HepG2 (cell line): ENCODE results near the gene NOP56. TPM values are rescaled to one million over a fixed set of nuclear protein-coding genes. Genes with fewer than 3 reads are reported as not detected.
A peak's percentile ranks its signal among the peaks of the same experiment; 100 is the strongest.

ENCODE experiments used
- CBFB ChIP-seq: sonication (generic); formaldehyde crosslinking; IDR thresholded peaks from 2 replicates; pipeline ENCODE4 v1.4.0; 2020; ENCODE audit warnings: missing genetic modification reagents
- CREM ChIP-seq, 2 experiments: sonication (generic) in 1 of 2; formaldehyde crosslinking in 1 of 2; IDR thresholded peaks; 2 replicates each; pipeline versions ENCODE4 v1.4.0 to v1.6.1; 2016 to 2020; ENCODE audit warnings: antibody characterized with exemption in 1 of 2, mild to moderate bottlenecking in 1 of 2, missing genetic modification reagents in 1 of 2
- REL ChIP-seq: sonication (generic); formaldehyde crosslinking; conservative IDR thresholded peaks from 2 replicates; pipeline ENCODE4 v1.8.0; 2022; ENCODE audit warnings: mild to moderate bottlenecking, missing genetic modification reagents, moderate library complexity
- RFXANK ChIP-seq: IDR thresholded peaks from 2 replicates; pipeline ENCODE4 v1.6.1; 2016
- ZBTB42 ChIP-seq: sonication (generic); formaldehyde crosslinking; IDR thresholded peaks from 2 replicates; pipeline ENCODE4 v1.5.0; 2020; ENCODE audit warnings: mild to moderate bottlenecking, missing genetic modification reagents
- ZNF205 ChIP-seq: IDR thresholded peaks from 2 replicates; pipeline ENCODE4 v1.6.1; 2018; ENCODE audit warnings: missing biosample characterization, missing genetic modification reagents
- ZNF224 ChIP-seq: sonication (generic); formaldehyde crosslinking; IDR thresholded peaks from 2 replicates; pipeline ENCODE4 v1.5.0; 2020; ENCODE audit warnings: mild to moderate bottlenecking, missing genetic modification reagents
- ZNF558 ChIP-seq: sonication (generic); formaldehyde crosslinking; IDR thresholded peaks from 2 replicates; pipeline ENCODE4 v1.9.0; 2022; ENCODE audit warnings: mild to moderate bottlenecking, missing genetic modification reagents, borderline replicate concordance
- ZNF569 ChIP-seq: sonication (generic); formaldehyde crosslinking; IDR thresholded peaks from 2 replicates; pipeline ENCODE4 v1.5.0; 2020; ENCODE audit warnings: mild to moderate bottlenecking, missing genetic modification reagents, moderate library complexity, borderline replicate concordance
- ZNF672 ChIP-seq: sonication (generic); formaldehyde crosslinking; IDR thresholded peaks from 2 replicates; pipeline ENCODE4 v1.8.1; 2022; ENCODE audit warnings: missing genetic modification reagents
- ZNF724P ChIP-seq: sonication (generic); formaldehyde crosslinking; IDR thresholded peaks from 2 replicates; pipeline ENCODE4 v1.8.0; 2022; ENCODE audit warnings: missing genetic modification reagents, borderline replicate concordance
- ZSCAN29 ChIP-seq: sonication (generic); formaldehyde crosslinking; conservative IDR thresholded peaks from 2 replicates; pipeline ENCODE4 v1.4.0; 2020; ENCODE audit warnings: mild to moderate bottlenecking, missing genetic modification reagents
- polyA plus RNA-seq, 8 experiments: library from polyadenylated mRNA; depleted of rRNA in 3 of 8; stranded (reverse) in 7 of 8; unstranded in 1 of 8; fragments of >200 nt; fragmentation: Illumina TruSeq in 4 of 8; extraction: Trizol in 4 of 8; gene quantifications; 2 replicates each; pipeline versions ENCODE4 v1.2.1 to v1.2.3, GENCODE V29; 2011 to 2016; ENCODE audit warnings: low read depth in 4 of 8, missing spikeins in 1 of 8, mixed read lengths in 1 of 8; ENCODE audit not compliant: insufficient read depth in 1 of 8
- total RNA-seq, 5 experiments: library from RNA; depleted of rRNA; stranded (reverse); fragments of >200 nt; fragmentation: Illumina TruSeq; extraction: Trizol; gene quantifications; 2 replicates each; pipeline ENCODE4 v1.2.3, GENCODE V29; 2016; ENCODE audit warnings: low read depth in 1 of 5
- TF ChIP-seq, protein P1 (sequence below): sonication (generic); formaldehyde crosslinking; IDR thresholded peaks from 2 replicates; pipeline ENCODE4 v1.8.1; 2023; ENCODE audit warnings: mild to moderate bottlenecking, missing genetic modification reagents
- TF ChIP-seq, protein P2 (sequence below): sonication (generic); formaldehyde crosslinking; IDR thresholded peaks from 2 replicates; pipeline ENCODE4; 2020; ENCODE audit warnings: missing genetic modification reagents, mild to moderate bottlenecking, borderline replicate concordance
- TF ChIP-seq, protein P3 (sequence below): IDR thresholded peaks from 2 replicates; pipeline ENCODE4 v1.6.1; 2018; ENCODE audit warnings: missing genetic modification reagents, mild to moderate bottlenecking, missing compliant biosample characterization
- TF ChIP-seq, protein P4 (sequence below): sonication (generic); formaldehyde crosslinking; IDR thresholded peaks from 2 replicates; pipeline ENCODE4 v1.5.0; 2020; ENCODE audit warnings: mild to moderate bottlenecking, low read depth, missing genetic modification reagents, borderline replicate concordance
- TF ChIP-seq, protein P5 (sequence below): sonication (generic); formaldehyde crosslinking; IDR thresholded peaks from 2 replicates; pipeline ENCODE4 v1.4.0; 2020; ENCODE audit warnings: mild to moderate bottlenecking, missing genetic modification reagents

Gene NOP56
- total and polyA plus RNA-seq, 2 of the 13 experiments (the other 11 are each of a cell fraction or from before 2014, with no cell fraction given): 369 to 1,116 TPM

DNA sequence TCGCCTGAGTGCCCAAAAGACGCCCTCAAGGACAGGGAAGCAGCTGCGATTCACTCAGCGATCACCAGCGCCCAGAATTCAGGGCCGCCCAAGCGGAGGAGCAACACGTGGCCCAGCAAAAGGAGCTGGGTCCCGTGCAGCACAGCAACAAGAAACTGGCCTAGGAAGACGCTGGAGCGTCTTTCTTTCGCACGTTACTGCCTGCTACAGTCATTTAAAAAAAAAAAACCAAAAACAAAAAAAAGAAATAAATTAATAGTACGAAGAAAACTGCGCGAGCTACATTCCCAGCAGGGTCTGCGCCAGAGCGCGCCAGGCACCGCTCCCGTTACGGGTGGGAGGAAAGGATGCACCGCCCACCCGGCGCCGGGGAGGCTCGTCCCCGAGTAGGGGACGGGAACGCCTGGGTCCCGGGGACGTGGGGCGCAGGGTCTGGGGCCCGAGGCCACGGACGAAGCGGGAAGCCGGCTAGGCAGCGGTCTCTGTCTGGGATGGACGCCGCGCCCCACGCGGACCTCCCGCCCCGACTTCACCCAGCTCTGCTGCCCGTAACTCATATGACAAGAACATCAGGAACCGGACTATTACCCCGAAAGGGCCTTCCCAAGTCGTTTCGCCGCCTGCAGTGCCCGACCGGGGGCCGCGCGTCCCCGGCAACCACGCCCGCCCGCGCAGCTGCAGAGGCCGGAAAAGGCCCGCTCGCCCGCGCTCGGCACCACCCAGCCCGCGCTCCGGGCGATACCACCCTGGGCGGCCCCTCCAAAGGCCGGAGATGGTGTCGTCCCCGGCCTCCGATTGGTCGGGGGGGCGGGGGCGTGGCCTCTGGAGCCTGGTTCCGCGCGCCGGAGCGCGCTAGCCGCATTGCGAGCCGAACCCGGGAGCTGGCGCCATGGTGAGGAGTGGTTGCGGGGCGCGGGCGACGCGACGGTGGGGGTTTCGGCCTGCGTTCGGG is at the start of gene NOP56 (continued):
- TF ChIP-seq ZNF205 (CRISPR knock-in tag): peak; percentile 78; the same call in 1 of the 2 replicates
- TF ChIP-seq ZNF558 (CRISPR knock-in tag): peak; percentile 98; the same call in 1 of the 2 replicates
- TF ChIP-seq, protein P1, sequence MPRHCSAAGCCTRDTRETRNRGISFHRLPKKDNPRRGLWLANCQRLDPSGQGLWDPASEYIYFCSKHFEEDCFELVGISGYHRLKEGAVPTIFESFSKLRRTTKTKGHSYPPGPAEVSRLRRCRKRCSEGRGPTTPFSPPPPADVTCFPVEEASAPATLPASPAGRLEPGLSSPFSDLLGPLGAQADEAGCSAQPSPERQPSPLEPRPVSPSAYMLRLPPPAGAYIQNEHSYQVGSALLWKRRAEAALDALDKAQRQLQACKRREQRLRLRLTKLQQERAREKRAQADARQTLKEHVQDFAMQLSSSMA: no peak; the same call in 1 of the 2 replicates
- TF ChIP-seq ZNF724P: peak; percentile 91
- TF ChIP-seq, protein P2, sequence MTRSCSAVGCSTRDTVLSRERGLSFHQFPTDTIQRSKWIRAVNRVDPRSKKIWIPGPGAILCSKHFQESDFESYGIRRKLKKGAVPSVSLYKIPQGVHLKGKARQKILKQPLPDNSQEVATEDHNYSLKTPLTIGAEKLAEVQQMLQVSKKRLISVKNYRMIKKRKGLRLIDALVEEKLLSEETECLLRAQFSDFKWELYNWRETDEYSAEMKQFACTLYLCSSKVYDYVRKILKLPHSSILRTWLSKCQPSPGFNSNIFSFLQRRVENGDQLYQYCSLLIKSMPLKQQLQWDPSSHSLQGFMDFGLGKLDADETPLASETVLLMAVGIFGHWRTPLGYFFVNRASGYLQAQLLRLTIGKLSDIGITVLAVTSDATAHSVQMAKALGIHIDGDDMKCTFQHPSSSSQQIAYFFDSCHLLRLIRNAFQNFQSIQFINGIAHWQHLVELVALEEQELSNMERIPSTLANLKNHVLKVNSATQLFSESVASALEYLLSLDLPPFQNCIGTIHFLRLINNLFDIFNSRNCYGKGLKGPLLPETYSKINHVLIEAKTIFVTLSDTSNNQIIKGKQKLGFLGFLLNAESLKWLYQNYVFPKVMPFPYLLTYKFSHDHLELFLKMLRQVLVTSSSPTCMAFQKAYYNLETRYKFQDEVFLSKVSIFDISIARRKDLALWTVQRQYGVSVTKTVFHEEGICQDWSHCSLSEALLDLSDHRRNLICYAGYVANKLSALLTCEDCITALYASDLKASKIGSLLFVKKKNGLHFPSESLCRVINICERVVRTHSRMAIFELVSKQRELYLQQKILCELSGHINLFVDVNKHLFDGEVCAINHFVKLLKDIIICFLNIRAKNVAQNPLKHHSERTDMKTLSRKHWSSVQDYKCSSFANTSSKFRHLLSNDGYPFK (CRISPR knock-in tag): peak; percentile 54; the same call in 1 of the 2 replicates
- 0 out of 2 replicates have a peak, but pooled peaks have one; percentile 4 for TF ChIP-seq CREM (IDR thresholded peaks at IDR 0.05)
- TF ChIP-seq CREM (CRISPR knock-in tag; IDR thresholded peaks at IDR 0.05): no peak
- TF ChIP-seq ZSCAN29 (CRISPR knock-in tag): no peak
- peak; percentile 85 for TF ChIP-seq ZNF224 (CRISPR knock-in tag)
- TF ChIP-seq REL (CRISPR knock-in tag): peak; percentile 98
- TF ChIP-seq, protein P3, sequence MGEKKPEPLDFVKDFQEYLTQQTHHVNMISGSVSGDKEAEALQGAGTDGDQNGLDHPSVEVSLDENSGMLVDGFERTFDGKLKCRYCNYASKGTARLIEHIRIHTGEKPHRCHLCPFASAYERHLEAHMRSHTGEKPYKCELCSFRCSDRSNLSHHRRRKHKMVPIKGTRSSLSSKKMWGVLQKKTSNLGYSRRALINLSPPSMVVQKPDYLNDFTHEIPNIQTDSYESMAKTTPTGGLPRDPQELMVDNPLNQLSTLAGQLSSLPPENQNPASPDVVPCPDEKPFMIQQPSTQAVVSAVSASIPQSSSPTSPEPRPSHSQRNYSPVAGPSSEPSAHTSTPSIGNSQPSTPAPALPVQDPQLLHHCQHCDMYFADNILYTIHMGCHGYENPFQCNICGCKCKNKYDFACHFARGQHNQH (CRISPR knock-in tag): peak; percentile 84
- TF ChIP-seq ZBTB42 (CRISPR knock-in tag): peak; percentile 91; the same call in 1 of the 2 replicates
- peak; percentile 92; the same call in 1 of the 2 replicates for TF ChIP-seq RFXANK (CRISPR knock-in tag)
- TF ChIP-seq, protein P4, sequence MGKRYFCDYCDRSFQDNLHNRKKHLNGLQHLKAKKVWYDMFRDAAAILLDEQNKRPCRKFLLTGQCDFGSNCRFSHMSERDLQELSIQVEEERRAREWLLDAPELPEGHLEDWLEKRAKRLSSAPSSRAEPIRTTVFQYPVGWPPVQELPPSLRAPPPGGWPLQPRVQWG (CRISPR knock-in tag): no peak; the same call in 1 of the 2 replicates
- peak; percentile 96 for TF ChIP-seq ZNF569 (CRISPR knock-in tag)
- peak; percentile 93; the same call in 1 of the 2 replicates for TF ChIP-seq ZNF672
- TF ChIP-seq, protein P5, sequence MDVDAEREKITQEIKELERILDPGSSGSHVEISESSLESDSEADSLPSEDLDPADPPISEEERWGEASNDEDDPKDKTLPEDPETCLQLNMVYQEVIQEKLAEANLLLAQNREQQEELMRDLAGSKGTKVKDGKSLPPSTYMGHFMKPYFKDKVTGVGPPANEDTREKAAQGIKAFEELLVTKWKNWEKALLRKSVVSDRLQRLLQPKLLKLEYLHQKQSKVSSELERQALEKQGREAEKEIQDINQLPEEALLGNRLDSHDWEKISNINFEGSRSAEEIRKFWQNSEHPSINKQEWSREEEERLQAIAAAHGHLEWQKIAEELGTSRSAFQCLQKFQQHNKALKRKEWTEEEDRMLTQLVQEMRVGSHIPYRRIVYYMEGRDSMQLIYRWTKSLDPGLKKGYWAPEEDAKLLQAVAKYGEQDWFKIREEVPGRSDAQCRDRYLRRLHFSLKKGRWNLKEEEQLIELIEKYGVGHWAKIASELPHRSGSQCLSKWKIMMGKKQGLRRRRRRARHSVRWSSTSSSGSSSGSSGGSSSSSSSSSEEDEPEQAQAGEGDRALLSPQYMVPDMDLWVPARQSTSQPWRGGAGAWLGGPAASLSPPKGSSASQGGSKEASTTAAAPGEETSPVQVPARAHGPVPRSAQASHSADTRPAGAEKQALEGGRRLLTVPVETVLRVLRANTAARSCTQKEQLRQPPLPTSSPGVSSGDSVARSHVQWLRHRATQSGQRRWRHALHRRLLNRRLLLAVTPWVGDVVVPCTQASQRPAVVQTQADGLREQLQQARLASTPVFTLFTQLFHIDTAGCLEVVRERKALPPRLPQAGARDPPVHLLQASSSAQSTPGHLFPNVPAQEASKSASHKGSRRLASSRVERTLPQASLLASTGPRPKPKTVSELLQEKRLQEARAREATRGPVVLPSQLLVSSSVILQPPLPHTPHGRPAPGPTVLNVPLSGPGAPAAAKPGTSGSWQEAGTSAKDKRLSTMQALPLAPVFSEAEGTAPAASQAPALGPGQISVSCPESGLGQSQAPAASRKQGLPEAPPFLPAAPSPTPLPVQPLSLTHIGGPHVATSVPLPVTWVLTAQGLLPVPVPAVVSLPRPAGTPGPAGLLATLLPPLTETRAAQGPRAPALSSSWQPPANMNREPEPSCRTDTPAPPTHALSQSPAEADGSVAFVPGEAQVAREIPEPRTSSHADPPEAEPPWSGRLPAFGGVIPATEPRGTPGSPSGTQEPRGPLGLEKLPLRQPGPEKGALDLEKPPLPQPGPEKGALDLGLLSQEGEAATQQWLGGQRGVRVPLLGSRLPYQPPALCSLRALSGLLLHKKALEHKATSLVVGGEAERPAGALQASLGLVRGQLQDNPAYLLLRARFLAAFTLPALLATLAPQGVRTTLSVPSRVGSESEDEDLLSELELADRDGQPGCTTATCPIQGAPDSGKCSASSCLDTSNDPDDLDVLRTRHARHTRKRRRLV (CRISPR knock-in tag): no peak
- TF ChIP-seq CBFB (CRISPR knock-in tag): peak; percentile 78; the same call in 1 of the 2 replicates
